Endothelial cell of umbilical vein (primary cell): ENCODE results near the gene C11orf58. TPM values are rescaled to one million over a fixed set of nuclear protein-coding genes. Genes with fewer than 3 reads are reported as not detected.

ENCODE experiments used
- BruUV-seq: library from RNA; stranded (reverse); fragments of 400-500 nt; replicated peaks from 2 replicates; lab custom pipeline; 2021; lab: Mats Ljungman, UMichigan
- CTCF ChIA-PET: fragments of 300-600, 350-600 bp; sonication (Branson Sonifier 250); formaldehyde crosslinking; loops from one replicate; lab custom pipeline; 2021; ENCODE audit warnings: antibody characterized with exemption, inconsistent platforms; lab: Charles Lee
- POLR2A ChIA-PET: fragments of 300-600, 350-600 bp; sonication (Branson Sonifier 250); formaldehyde crosslinking; loops from one replicate; lab custom pipeline; 2021; ENCODE audit warnings: antibody characterized with exemption, inconsistent platforms; lab: Charles Lee
- DNase-seq: peaks from one replicate; pipeline ENCODE4 v3.0.0-alpha.2; 2011; ENCODE audit warnings: low read depth, low spot score
- FAIRE-seq: peaks from 2 replicates; lab custom pipeline; 2011; peaks lifted over from hg19 to GRCh38; lab: Jason Lieb, UNC
- H2AFZ ChIP-seq: 2 replicates; pipeline ENCODE4 v1.6.0; 2012; ENCODE audit warnings: low read depth, low read length, control low read depth, inconsistent platforms
- H3K27ac ChIP-seq: 2 replicates; pipeline ENCODE4 v1.5.1; 2011; ENCODE audit warnings: low read depth, mild to moderate bottlenecking, control low read depth, low read length, moderate library complexity; ENCODE audit not compliant: insufficient read depth
- H3K27me3 ChIP-seq, 2 experiments: 2 replicates each; pipeline versions ENCODE4 v1.6.0 to v1.6.1; 2011; ENCODE audit warnings: low read length in 2 of 2, mixed read lengths in 1 of 2; ENCODE audit not compliant: control insufficient read depth in 2 of 2, insufficient read depth in 2 of 2
- H3K36me3 ChIP-seq, 2 experiments: 2 replicates in 1 of 2; 3 replicates in 1 of 2; pipeline ENCODE4 v1.5.1; 2011; ENCODE audit warnings: low read length in 2 of 2, mild to moderate bottlenecking in 1 of 2, moderate library complexity in 1 of 2; ENCODE audit not compliant: control insufficient read depth in 2 of 2, insufficient read depth in 2 of 2; ENCODE audit errors: extremely low read depth in 1 of 2
- H3K4me1 ChIP-seq: 3 replicates; pipeline ENCODE4 v1.5.1; 2011; ENCODE audit warnings: mild to moderate bottlenecking, low read length; ENCODE audit not compliant: control insufficient read depth, insufficient read depth; ENCODE audit errors: extremely low read depth
- H3K4me2 ChIP-seq: 2 replicates; pipeline ENCODE4 v1.6.1; 2011; ENCODE audit warnings: low read length, control low read depth, mixed read lengths; ENCODE audit not compliant: insufficient read depth
- H3K4me3 ChIP-seq, 3 experiments: fragments of 200-600 bp in 1 of 3; sonication (generic), shearing (Covaris generic) in 1 of 3; replicated peaks in 1 of 3; 2 replicates each; pipeline ENCODE4 v1.5.1; 2011 to 2016; ENCODE audit warnings: control low read depth in 3 of 3, low read length in 3 of 3, mild to moderate bottlenecking in 2 of 3, inconsistent platforms in 1 of 3, low read depth in 1 of 3, moderate library complexity in 1 of 3; ENCODE audit not compliant: insufficient read depth in 1 of 3
- H3K79me2 ChIP-seq: 2 replicates; pipeline ENCODE4 v1.6.0; 2012; ENCODE audit warnings: low read length, inconsistent platforms; ENCODE audit not compliant: control insufficient read depth, insufficient read depth
- H3K9ac ChIP-seq: replicated peaks from 2 replicates; pipeline ENCODE3; 2011; ENCODE audit warnings: low read length, control low read depth; ENCODE audit not compliant: insufficient read depth; ENCODE audit errors: extremely low read depth
- H3K9me1 ChIP-seq: replicated peaks from 3 replicates; pipeline ENCODE4 v1.6.0; 2011; ENCODE audit warnings: mild to moderate bottlenecking, low read length; ENCODE audit not compliant: control insufficient read depth, insufficient read depth; ENCODE audit errors: extremely low read depth
- H3K9me3 ChIP-seq: replicated peaks from 2 replicates; pipeline ENCODE4 v1.5.1; 2012; ENCODE audit warnings: low read length, inconsistent platforms; ENCODE audit not compliant: control insufficient read depth, insufficient read depth
- H4K20me1 ChIP-seq: replicated peaks from 2 replicates; pipeline ENCODE3; 2011; ENCODE audit warnings: mild to moderate bottlenecking, low read length; ENCODE audit not compliant: control insufficient read depth, insufficient read depth; ENCODE audit errors: extremely low read depth
- CTCF ChIP-seq, 2 donors: IDR thresholded peaks; 1 replicate in 1 of 2; 2 replicates in 1 of 2; pipeline ENCODE4 v1.5.1; 2011; ENCODE audit warnings: low read length in 2 of 2, mild to moderate bottlenecking in 2 of 2, moderate library complexity in 2 of 2, control low read depth in 1 of 2, inconsistent platforms in 1 of 2, low read depth in 1 of 2; ENCODE audit not compliant: insufficient read depth in 1 of 2; ENCODE audit errors: extremely low read depth in 1 of 2
- EZH2 ChIP-seq: IDR thresholded peaks from 2 replicates; pipeline ENCODE4 v1.6.1; 2012; ENCODE audit warnings: borderline replicate concordance, low read depth, mild to moderate bottlenecking, moderate library complexity, low read length, inconsistent platforms; ENCODE audit not compliant: severe bottlenecking
- FOS ChIP-seq: IDR thresholded peaks from 2 replicates; pipeline ENCODE4 v1.6.1; 2011; ENCODE audit warnings: mild to moderate bottlenecking, low read length, moderate library complexity, borderline replicate concordance; ENCODE audit not compliant: insufficient read depth
- GATA2 ChIP-seq: IDR thresholded peaks from 2 replicates; pipeline ENCODE4 v1.7.0; 2011; ENCODE audit warnings: low read depth, mild to moderate bottlenecking, moderate library complexity, mixed read lengths, low read length; ENCODE audit not compliant: insufficient read length, insufficient read depth
- JUN ChIP-seq: IDR thresholded peaks from 2 replicates; pipeline ENCODE4 v1.6.1; 2011; ENCODE audit warnings: borderline replicate concordance, low read depth; ENCODE audit not compliant: insufficient read length, insufficient read depth
- POLR2A ChIP-seq: IDR thresholded peaks from 2 replicates; pipeline ENCODE4 v1.6.1; 2012; ENCODE audit warnings: low read depth, mild to moderate bottlenecking, control low read depth, low read length
- POLR2AphosphoS5 ChIP-seq: IDR thresholded peaks from 2 replicates; pipeline ENCODE4 v1.6.1; 2012; ENCODE audit warnings: low read depth, mild to moderate bottlenecking, control low read depth, low read length, moderate library complexity; ENCODE audit not compliant: insufficient read depth
- dilution Hi-C: fragments of 300-500 bp; cut with MboI; formaldehyde crosslinking; loops from one replicate; pipeline ENCODE4 v1.15.0; 2019; ENCODE audit warnings: low sequenced_read_pairs; ENCODE audit not compliant: extremely low pct_ligation_motif_present
- intact Hi-C: fragments of 100-400 bp; cut with micrococcal nuclease; formaldehyde crosslinking; loops from one replicate; pipeline ENCODE4 v1.10.0; 2022
- polyA plus RNA-seq, 4 experiments: library from polyadenylated mRNA; depleted of rRNA in 3 of 4; stranded (reverse) in 3 of 4; unstranded in 1 of 4; fragments of >200 nt; gene quantifications; 2 replicates each; pipeline versions ENCODE4 v1.2.1 to v1.2.3, GENCODE V29; 2011 to 2012; ENCODE audit warnings: missing spikeins in 1 of 4
- total RNA-seq: library from RNA; stranded (reverse); gene quantifications from 2 replicates; pipeline ENCODE4 v1.2.3, GENCODE V29; 2021

The C11orf58 gene
- total and polyA plus RNA-seq, 2 donors (not counting 3 experiments of a cell fraction or from before 2014, with no cell fraction given), result 88.4 to 150 TPM

GRCh38 chr11:16799890-16800289 is 61.4 kb downstream of the C11orf58 start:
- CTCF ChIA-PET, result interaction anchor here (1.0 to 3.1 kb wide), 5 partner anchors 7 to 21 kb away, joined by 3 to 17 read pairs (median 5); no protein-coding TSS in a partner anchor
- TF ChIP-seq CTCF (IDR thresholded peaks at IDR 0.05; ENCODE audit: extremely low read depth in 1 of 2, insufficient read depth in 1 of 2, low read depth in 1 of 2, low read length in 2 of 2) (no peak), JUN (no peak), POLR2AphosphoS5 (no peak), POLR2A (no peak), FOS (no peak), EZH2 (no peak), GATA2 (no peak)
- H3K9me1 ChIP-seq, result no peaks in the 10 kb centered on the region
- no peaks in the 10 kb centered on the region for H3K79me2 ChIP-seq
- H3K4me2 ChIP-seq, result no peak overlapping the region
- no peaks in the 10 kb centered on the region for H3K9me3 ChIP-seq
- no peak overlapping the region for H3K4me3 ChIP-seq
- no peak overlapping the region for H2AFZ ChIP-seq
- peaks cover 6% of the 10 kb centered on the region for H3K4me1 ChIP-seq
- DNase-seq (no peak), FAIRE-seq (no peak)
- no peak overlapping the region for H3K9ac ChIP-seq
- intact Hi-C loops, result no loop called here
- no peak overlapping the region for H3K27ac ChIP-seq
- H3K36me3 ChIP-seq, result no peaks in the 10 kb centered on the region
- H3K27me3 ChIP-seq, result no peaks in the 10 kb centered on the region
- BruUV-seq, result no TSS peak
- dilution Hi-C loops, result no loop called here
- no peaks in the 10 kb centered on the region for H4K20me1 ChIP-seq
- POLR2A ChIA-PET, result no interaction called here
